ENCODE data around the gene PPP3CA.

The PPP3CA gene

GRCh38 chr4:101232074-101232776 is 115.1 kb downstream of the PPP3CA start:
- Histone ChIP-seq H4K20me1 (ENCODE audit: insufficient read depth, low read length) (no peaks in the 10 kb centered on the region), H3K9me3 (replicated peaks; ENCODE audit: insufficient read depth, low read length) (no peaks in the 10 kb centered on the region), H3K4me3 (ENCODE audit: low read length) (no peak overlapping the region), H3K79me2 (ENCODE audit: low read length) (peaks cover 41% of the 10 kb centered on the region), H3K9me2 (replicated peaks; ENCODE audit: insufficient read depth, low read length) (no peaks in the 10 kb centered on the region), H3K27ac (ENCODE audit: low read length) (peak overlapping the region; percentile 21; the same call in 1 of the 2 replicates), H3K36me3 (replicated peaks; ENCODE audit: insufficient read depth, low read length) (no peaks in the 10 kb centered on the region), H2AFZ (ENCODE audit: low read length) (no peak overlapping the region), H3K4me1 (ENCODE audit: low read length) (peaks cover 20% of the 10 kb centered on the region), H3K9ac (ENCODE audit: low read length) (no peak overlapping the region), H3K27me3 (replicated peaks; ENCODE audit: insufficient read depth, low read length) (no peaks in the 10 kb centered on the region), H3F3A (ENCODE audit: insufficient read depth, low read length) (0 out of 2 replicates have a peak, but pooled peaks cover 3% of the 10 kb centered on the region), H3K4me2 (ENCODE audit: low read depth, low read length) (peak overlapping the region; percentile 20; the same call in 1 of the 2 replicates)
- DNase-seq, result peak; percentile 58
- TF ChIP-seq EZH2 (optimal IDR thresholded peaks at IDR 0.05; ENCODE audit: low read depth, low read length) (no peak), EZH2phosphoT487 (IDR thresholded peaks at IDR 0.05; ENCODE audit: low read length) (no peak), CTCF (IDR thresholded peaks at IDR 0.05; ENCODE audit: low read length) (no peak)

- peaks cover 20% of the 10 kb centered on the region for H3K4me1 ChIP-seq (ENCODE audit: low read length)
- H3K9me3 ChIP-seq (replicated peaks; ENCODE audit: insufficient read depth, low read length), result no peaks in the 10 kb centered on the region
- 0 out of 2 replicates have a peak, but pooled peaks cover 3% of the 10 kb centered on the region for H3F3A ChIP-seq (ENCODE audit: insufficient read depth, low read length)
- H3K9me2 ChIP-seq (replicated peaks; ENCODE audit: insufficient read depth, low read length), result no peaks in the 10 kb centered on the region
- DNase-seq, result no peak
- no peak overlapping the region for H3K27ac ChIP-seq (ENCODE audit: low read length)
- H2AFZ ChIP-seq (ENCODE audit: low read length), result no peak overlapping the region
- no peak overlapping the region for H3K9ac ChIP-seq (ENCODE audit: low read length)
- no peak overlapping the region for H3K4me3 ChIP-seq (ENCODE audit: low read length)
- H3K36me3 ChIP-seq (replicated peaks; ENCODE audit: insufficient read depth, low read length), result no peaks in the 10 kb centered on the region
- H3K79me2 ChIP-seq (ENCODE audit: low read length), result peaks cover 39% of the 10 kb centered on the region
- no peaks in the 10 kb centered on the region for H3K27me3 ChIP-seq (replicated peaks; ENCODE audit: insufficient read depth, low read length)
- no peaks in the 10 kb centered on the region for H4K20me1 ChIP-seq (ENCODE audit: insufficient read depth, low read length)
- TF ChIP-seq EZH2phosphoT487 (IDR thresholded peaks at IDR 0.05; ENCODE audit: low read length), result no peak
- no peak for TF ChIP-seq CTCF (IDR thresholded peaks at IDR 0.05; ENCODE audit: low read length)
- TF ChIP-seq EZH2 (optimal IDR thresholded peaks at IDR 0.05; ENCODE audit: low read depth, low read length), result no peak
- no peak overlapping the region for H3K4me2 ChIP-seq (ENCODE audit: low read depth, low read length)
Measured at GRCh38 chr4:101230801-101231426, 116.4 kb downstream of the PPP3CA start.

- Histone ChIP-seq H2AFZ (ENCODE audit: low read length) (no peak overlapping the region), H3K9me2 (replicated peaks; ENCODE audit: insufficient read depth, low read length) (no peaks in the 10 kb centered on the region), H3K4me1 (ENCODE audit: low read length) (peaks cover 20% of the 10 kb centered on the region), H3K4me3 (ENCODE audit: low read length) (no peak overlapping the region), H3K9me3 (replicated peaks; ENCODE audit: insufficient read depth, low read length) (no peaks in the 10 kb centered on the region), H4K20me1 (ENCODE audit: insufficient read depth, low read length) (no peaks in the 10 kb centered on the region), H3K4me2 (ENCODE audit: low read depth, low read length) (no peak overlapping the region), H3F3A (ENCODE audit: insufficient read depth, low read length) (0 out of 2 replicates have a peak, but pooled peaks cover 3% of the 10 kb centered on the region), H3K27me3 (replicated peaks; ENCODE audit: insufficient read depth, low read length) (no peaks in the 10 kb centered on the region), H3K27ac (ENCODE audit: low read length) (no peak overlapping the region), H3K9ac (ENCODE audit: low read length) (no peak overlapping the region), H3K36me3 (replicated peaks; ENCODE audit: insufficient read depth, low read length) (no peaks in the 10 kb centered on the region), H3K79me2 (ENCODE audit: low read length) (peaks cover 42% of the 10 kb centered on the region)
- DNase-seq, result no peak
- TF ChIP-seq CTCF (IDR thresholded peaks at IDR 0.05; ENCODE audit: low read length) (no peak), EZH2 (optimal IDR thresholded peaks at IDR 0.05; ENCODE audit: low read depth, low read length) (no peak), EZH2phosphoT487 (IDR thresholded peaks at IDR 0.05; ENCODE audit: low read length) (no peak)
Measured at GRCh38 chr4:101229116-101229515, 118.2 kb downstream of the PPP3CA start.

All from MM.1S (cell line).